GM12891 (cell line): ENCODE measurements around the gene ANKRD30A.

Source experiments
- POLR2A ChIP-seq: IDR thresholded peaks from 2 replicates; pipeline ENCODE4 v1.6.1; 2011; ENCODE audit warnings: low read depth, low read length, control low read depth
- POLR2AphosphoS5 ChIP-seq: IDR thresholded peaks from 2 replicates; pipeline ENCODE4 v1.6.1; 2011; ENCODE audit warnings: low read depth, low read length, control low read depth
- POU2F2 ChIP-seq: IDR thresholded peaks from 2 replicates; pipeline ENCODE4 v1.6.1; 2011; ENCODE audit warnings: low read depth, mild to moderate bottlenecking, control low read depth, low read length, moderate library complexity
- SPI1 ChIP-seq: IDR thresholded peaks from 2 replicates; pipeline ENCODE4 v1.6.1; 2011; ENCODE audit warnings: low read depth, low read length, control low read depth
- TAF1 ChIP-seq: IDR thresholded peaks from 2 replicates; pipeline ENCODE4 v1.6.1; 2011; ENCODE audit warnings: low read depth, low read length, control low read depth

GRCh38 chr10:37390926-37391325, 265.5 kb downstream of the ANKRD30A start:
- TF ChIP-seq POLR2A (no peak), TAF1 (no peak), POLR2AphosphoS5 (no peak), POU2F2 (no peak), SPI1 (no peak)
